Skeletal muscle cell (primary cell): Measurements from ENCODE around the gene FNTB.

Experiments
- DNase-seq: peaks from one replicate; pipeline ENCODE4 v3.0.0-alpha.2; 2010; ENCODE audit warnings: low read depth
- H3K4me3 ChIP-seq: 2 replicates; pipeline ENCODE4 v1.5.1; 2011; ENCODE audit warnings: low read depth, mild to moderate bottlenecking, control low read depth, low read length, moderate library complexity

Gene FNTB

DNA sequence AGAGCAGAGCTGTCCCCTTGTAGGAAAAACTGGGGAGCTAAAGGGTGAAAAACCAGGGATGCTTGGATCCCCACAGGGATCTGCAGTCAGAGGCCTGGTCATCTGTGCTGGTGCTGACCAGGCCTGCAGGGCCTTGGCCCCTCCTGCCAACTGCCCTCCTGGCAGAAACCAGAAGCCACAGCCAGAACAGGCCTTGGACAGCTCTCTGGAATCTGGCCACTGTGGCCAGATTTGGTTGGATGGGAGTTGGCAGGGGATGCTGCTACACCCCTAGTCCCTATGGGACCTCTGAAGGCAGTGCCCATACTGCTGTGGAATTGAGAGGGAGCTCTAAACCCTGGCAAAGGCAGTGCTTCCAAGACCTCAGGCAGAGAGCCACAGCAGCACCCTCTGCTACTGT lies 35.0 kb upstream of the FNTB start:
- no peak for DNase-seq
- no peak overlapping the region for H3K4me3 ChIP-seq

DNA sequence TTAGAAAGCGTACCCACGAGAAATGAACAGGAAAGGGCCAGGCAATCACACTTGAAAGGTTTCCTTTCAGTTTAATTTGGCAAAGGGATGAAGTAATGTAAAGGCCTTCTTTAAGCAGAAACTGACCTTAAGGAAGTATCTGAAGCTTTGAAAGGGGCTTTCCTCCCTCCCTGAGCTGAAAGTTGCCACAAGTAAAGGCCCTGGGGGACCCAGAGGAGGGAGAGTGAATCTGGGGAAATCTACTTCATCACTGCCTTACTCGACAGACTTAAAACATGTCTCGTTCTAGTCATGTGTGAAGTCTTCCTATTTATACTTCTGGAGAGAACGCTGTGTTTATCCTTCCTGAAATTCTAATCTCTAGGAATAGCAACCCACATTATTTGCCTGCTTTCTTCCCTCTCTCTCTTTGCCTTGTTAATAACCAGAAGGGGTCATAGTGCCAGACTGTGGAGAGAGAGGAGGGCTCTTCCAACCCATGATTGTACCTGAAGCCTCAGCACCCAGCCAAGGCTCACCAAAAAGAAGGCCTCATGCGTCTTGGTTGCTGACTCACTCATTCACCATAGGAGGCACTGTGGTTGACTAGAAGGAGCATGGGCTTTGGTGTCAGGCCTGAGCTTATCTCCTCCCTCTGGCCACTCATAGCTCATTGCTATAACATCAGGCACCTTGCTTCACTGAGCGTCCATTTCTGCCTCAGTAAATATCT lies 33.9 kb upstream of the FNTB start:
- DNase-seq: no peak
- H3K4me3 ChIP-seq: no peak overlapping the region

DNA sequence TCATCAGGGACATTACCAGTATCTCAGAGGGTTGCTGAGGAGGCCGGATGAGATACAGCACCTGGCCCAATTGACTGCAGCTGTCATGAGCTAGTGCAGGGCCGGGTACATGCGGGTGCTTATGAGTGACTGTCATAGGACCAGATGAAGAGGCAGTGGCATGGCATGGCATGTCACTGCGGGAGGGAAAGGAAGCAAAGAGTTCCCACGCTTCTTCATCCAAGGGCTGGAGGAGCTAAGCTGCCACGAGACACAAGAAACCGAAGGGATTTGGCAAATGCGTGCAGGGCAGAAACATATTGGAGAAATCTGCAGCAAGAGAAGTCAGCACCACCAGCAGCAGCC lies 33.4 kb upstream of the FNTB start:
- no peak overlapping the region for H3K4me3 ChIP-seq
- DNase-seq: no peak

DNA sequence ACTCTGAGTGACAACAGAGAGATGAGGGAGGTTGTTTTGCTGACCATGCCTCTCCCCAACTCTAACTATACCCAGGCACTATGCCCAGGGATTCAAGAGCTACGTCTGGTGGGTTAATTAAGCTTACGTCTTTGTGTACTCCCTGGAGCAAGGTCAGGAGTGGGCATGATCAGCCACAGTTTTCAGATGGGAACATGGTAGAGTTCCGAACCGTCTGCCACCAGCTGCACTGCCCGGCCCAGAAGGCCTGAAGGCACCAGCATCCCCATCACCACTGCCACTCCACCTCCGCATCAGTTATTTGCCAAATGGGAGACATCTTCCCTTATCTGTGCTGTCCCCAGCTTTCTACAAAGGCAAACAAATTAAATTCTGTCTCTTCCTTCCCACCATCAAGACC lies 33.0 kb upstream of the FNTB start:
- no peak for DNase-seq
- H3K4me3 ChIP-seq: no peak overlapping the region

DNA sequence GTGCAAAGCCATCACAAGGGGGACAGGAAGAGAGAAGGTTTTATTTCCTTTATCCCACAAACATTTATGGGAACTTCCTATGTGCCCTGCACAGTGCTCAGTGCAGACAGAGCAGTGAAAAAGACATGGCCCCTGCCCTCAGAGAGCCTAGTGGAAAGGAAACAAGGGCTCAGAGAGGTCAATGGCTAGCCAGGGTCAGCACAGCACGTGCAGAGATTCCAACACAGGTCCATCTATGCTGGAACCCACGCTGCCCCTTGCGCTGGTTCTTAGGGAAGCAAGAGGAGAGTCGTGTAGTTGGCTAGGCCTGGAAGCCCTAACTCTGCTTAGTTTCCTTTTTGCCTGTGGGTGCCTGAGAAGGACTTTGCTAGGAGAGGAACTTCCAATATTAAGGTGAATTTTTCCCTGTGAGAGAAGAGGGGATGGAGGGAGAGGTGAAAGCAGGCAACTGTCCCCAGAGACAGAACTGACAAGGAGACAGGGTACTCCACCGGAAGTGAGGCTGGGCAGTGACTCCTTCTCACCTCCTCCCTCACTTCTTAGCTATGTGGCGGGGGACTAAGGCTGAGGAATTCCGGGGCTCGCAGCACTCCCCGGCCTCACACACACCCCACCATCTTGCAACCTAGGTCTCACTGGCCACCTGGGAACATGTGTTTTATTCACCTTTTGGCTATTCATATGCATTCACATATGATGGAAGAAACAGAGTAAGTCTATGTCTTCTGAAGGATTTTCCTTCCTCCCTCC lies 32.0 kb upstream of the FNTB start:
- DNase-seq: no peak
- no peak overlapping the region for H3K4me3 ChIP-seq

DNA sequence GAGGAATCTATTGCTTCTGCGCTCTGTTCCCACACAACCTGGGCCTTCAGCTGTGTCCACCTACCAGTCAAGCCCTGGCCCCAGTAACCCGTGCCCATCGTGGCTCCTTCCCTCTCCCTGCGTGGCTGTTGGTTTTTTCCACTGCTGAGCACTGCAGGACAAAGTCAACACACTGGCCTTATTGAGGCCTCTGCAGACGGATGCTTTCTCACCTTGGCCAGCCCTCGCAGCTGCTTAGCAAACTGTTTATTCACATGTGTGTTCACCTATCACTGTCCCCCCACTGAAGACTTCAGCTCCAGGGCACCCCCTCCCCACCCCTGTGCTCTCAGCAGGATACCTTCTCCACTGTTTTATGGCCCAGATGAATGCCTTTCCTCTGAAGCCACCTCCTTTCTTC lies 31.4 kb upstream of the FNTB start:
- H3K4me3 ChIP-seq: no peak overlapping the region
- DNase-seq: no peak

DNA sequence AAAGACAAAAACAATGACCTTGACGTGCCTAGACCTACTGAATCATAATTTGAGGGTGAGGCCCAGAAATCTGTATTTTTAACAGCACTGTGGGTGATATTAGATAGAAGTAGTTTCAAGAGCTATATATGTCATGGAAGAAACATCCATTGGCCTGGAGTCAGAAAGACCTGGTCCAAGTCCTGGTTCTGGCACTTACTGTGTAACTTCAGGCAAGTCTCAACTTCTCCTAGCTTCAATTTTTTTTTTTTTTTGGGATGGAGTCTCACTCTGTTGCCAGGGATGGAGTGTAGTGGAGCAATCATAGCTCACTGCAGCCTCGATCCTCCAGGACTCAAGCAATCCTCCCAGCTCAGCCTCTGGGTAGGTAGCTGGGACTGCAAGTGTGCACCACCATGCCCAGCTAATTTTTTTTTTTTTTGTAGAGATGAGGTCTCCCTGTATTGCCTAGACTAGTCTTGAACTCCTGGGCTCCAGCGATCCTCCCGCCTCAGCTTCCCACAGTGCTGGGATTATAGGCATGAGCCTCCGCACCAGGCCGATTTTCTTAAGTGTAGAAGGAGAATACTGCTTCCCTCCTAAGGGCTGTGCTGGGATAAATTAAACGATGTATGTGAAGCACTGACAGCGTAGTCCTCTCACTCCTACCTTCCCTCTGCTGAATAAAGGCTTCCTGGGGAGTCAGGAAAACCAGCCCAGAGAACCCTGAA lies 29.8 kb upstream of the FNTB start:
- no peak for DNase-seq
- H3K4me3 ChIP-seq: no peak overlapping the region

DNA sequence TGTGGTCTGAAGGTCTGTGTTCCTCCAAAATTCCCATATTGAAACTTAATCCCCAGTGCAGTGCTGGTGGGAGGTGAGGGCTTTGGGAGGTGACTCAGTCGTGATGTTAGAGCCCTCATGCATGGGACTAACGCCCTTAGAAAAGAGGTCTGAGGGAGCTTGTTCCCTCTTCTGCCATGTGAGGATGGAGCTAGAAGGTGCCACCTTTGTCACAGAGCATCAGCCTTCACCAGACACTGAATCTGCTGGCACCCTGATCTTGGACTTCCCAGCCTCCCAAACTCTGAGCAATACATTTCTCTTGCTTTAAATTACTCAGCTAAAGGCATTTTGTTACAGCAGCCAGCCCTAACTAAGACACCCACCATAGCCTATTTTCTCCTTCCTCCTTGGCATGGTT lies 28.5 kb upstream of the FNTB start:
- no peak overlapping the region for H3K4me3 ChIP-seq
- no peak for DNase-seq

DNA sequence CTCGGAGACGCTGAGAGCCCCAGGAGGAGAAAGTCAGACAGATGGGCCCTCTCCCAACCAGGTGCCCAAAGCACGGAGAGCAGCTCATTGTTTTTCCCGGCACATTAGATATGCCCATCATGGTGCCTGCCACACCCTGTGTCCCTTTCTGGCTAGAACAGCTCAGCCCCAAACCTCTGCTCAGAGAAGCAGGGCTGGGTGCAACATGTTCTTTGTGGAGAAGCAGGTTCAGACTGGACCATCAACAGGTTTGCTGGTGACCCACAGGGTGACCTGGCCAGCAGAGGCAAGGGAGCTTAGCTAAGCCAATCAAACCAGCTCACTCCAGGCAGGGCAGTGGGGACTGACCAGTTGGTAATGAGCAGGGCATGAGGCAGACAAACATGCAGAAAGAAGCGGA lies 28.0 kb upstream of the FNTB start:
- DNase-seq: no peak
- H3K4me3 ChIP-seq: no peak overlapping the region

DNA sequence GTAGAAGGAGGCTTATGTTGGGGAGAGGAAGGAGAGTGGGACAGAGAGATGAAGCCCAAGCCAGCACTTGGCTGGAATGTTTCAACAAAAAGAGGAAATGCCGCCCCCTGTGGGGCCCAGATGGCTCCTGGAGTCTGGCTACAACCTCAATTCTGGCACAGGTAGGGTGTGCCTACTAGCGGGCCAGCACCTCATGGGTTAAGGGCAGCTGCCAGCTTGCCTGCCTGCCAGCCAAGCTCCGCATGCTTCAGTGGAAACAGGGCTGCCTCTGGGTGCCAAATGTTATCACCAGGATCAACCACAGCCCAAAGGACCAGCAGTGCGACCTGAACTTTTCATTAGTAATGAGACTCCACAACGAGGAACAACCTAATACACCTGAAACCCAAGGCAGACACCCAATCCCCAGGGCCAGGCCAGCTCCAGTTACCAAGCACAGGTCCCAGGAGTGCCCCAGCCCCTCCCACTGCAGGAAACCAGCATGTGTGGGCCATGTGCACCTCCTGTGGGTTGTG lies 25.9 kb upstream of the FNTB start:
- H3K4me3 ChIP-seq: no peak overlapping the region
- DNase-seq: no peak

DNA sequence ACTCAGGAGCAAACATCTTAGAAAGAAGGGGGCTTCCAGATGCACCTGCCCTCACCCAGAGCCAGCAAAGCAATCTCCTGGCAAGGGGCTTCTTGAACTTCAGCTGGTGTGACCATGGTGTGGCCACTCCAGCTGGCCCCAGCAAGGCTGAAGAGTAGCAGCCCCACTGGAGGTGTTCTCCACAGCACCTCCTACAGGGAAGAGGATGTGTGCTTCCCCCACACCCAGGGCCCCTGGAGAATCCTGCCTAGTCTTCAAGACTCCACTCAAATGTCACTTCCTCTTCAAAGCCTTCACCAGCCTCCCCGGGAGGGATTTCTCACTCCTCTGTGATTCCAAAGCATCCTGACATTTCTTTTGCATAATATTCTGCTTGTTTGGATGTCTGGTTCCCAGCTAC lies 23.1 kb upstream of the FNTB start:
- no peak for DNase-seq
- H3K4me3 ChIP-seq: no peak overlapping the region

DNA sequence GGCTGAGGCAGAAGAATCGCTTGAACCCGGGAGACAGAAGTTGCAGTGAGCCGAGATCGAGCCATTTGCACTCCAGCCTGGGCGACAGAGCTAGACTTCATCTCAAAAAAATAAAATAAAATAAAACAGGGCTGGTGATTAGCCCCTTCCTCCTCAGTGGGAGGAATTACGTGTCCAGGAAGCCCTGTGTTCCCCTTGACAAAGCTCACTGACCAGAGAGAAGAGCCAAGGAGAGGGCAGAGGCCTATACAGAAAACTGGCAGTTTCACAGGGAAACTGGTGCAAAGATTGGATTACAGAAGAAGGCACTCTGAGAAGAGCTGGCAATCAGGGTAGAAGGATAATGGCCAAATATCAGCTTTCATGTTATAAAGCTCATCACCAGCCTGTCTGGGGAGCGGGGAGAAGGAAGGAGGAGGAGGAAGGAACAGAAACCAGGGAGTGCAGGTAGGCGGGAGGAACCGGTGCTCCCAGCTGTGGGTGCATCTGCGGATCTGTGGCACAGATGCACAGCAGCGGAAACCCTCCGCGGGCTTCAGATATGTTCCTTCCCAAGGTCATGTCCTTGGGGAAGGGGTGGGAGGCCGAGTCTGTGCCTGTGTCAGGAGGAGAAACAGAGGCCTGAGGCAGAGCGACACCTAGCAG lies 21.2 kb upstream of the FNTB start:
- no peak overlapping the region for H3K4me3 ChIP-seq
- no peak for DNase-seq

DNA sequence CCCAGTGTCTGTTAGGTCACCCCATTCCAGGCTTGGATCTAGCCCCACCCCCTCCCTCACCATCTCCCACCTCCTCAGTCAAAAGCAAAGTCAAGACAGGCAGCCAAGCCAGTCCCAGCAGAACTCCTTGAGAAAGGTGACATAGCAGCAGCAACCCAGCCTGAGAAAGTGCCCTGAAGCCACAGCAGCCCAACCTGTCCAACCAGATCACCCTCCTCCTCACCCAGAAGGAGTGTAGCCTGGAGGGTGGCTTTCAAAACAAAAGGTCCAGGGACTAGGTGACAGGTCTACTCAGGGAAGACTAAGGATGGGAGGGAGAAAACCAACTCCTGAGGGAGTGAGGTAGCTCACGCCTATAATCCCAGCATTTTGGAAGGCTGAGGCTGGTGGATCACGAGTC lies 19.7 kb upstream of the FNTB start:
- no peak for DNase-seq
- no peak overlapping the region for H3K4me3 ChIP-seq

DNA sequence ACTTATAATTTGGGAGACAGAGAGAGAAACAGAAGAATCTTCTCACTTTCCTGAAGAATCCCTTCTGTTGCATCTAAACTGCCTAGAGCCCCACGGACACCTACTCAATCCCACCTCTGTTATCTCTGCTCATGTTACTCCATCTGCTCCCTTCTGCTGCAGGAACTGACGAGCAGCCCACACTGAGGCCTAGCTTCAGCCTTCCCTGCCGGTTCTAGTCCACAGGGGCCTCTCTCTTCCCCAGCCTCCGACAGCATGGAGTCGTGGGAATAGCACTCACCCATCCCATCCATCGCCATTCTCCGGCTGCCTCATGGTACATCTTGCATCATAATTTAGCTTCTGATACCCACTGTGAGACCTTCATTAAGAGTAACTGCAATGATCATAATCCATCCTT lies 18.5 kb upstream of the FNTB start:
- no peak for DNase-seq
- H3K4me3 ChIP-seq: no peak overlapping the region

DNA sequence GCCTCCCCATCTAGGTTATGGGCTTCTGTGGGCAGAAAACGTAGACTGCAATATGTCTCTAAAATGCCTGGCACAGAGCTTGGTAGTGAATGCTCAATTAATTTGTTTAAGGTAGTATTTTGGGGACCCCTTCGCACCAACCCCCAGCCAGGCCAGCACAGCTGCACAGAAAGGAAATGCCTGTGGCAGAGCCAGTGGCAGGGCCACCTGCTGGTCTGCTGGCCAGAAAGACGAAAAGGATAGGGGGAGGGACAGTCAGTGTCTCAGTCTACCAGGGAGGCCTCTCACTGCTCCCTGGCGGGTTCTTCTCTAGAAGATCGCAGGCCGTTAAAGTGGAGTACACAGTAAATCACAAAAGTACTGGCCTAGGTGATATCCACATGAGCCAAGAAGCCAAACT lies 18.0 kb upstream of the FNTB start:
- DNase-seq: no peak
- no peak overlapping the region for H3K4me3 ChIP-seq

DNA sequence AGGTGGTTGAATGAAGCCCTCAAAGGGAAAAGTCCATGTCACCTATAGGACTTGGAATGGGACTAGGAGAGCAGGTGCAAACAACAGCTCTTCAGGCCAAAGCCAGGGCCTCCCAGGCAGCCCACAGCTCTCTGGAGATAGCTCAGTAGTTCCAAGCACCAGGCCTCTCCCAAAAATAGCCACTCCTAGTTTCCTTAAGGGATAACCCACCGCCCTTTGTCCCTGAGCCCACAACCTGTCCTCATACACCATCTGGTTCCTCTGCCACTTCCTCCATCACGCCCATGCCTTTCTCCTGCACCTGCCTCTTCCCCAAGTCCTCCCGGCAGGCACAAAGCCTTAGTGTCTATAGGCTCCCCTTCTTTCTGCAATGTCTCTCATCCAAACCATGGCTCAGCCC lies 16.7 kb upstream of the FNTB start:
- no peak for DNase-seq
- H3K4me3 ChIP-seq: no peak overlapping the region

DNA sequence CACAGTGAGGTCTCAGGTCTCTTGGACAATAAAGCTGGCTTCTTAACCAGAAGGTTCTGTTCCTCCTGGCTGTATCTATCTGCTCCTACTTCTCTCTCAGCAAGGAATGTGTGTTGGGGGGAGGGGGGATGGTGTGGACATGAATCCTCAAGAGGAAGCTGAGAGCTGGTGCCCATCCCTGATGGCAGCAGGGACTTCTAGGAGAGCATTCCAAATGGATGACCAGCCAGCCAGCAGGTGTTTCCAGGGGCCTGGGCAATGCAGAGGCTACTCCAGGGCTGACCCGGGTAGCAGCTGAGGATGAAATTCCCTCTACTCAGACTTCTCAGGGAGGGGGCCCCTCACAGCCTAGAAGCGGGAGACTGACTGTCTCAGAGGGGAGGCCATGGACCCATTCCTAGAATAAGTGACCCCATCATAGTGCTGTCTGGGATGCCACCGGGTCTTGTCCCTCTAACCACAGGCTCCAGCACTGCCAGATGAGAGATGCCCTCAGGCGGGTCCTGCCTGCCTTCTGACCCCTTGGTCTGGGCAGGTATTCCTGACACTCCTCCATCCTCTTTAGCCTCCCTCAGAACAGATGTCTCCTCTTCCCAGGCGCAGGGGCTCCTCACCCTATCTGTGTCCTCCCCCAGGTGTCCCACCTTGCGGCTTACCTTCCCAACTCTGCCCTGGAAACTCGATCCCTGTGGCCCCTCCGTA lies 15.8 kb upstream of the FNTB start:
- peak; percentile 25 for DNase-seq
- H3K4me3 ChIP-seq: peak overlapping the region; percentile 69

DNA sequence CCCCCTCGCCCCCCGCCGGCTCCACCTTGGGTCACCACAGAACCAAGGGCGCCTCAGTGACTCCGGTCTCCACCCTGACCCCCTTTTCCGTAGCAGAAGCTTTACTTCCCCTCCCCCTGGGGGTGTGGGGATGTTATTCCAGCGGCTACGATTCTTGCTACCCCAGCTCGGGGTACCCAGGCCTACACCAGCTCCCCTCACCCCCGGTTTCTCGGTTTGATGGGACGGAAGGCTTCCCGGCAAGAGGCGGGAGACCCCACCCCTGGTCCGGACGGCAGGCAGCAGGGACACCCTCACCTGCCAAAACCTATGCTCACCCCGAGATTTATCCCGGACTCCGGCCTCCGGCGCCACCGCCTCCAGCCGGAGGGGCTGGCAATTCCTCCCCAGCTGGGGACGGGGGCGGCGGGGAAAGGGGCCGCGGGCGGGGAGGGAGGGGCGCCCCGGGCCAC lies 15.2 kb upstream of the FNTB start:
- peak overlapping the region; percentile 69 for H3K4me3 ChIP-seq
- no peak for DNase-seq

DNA sequence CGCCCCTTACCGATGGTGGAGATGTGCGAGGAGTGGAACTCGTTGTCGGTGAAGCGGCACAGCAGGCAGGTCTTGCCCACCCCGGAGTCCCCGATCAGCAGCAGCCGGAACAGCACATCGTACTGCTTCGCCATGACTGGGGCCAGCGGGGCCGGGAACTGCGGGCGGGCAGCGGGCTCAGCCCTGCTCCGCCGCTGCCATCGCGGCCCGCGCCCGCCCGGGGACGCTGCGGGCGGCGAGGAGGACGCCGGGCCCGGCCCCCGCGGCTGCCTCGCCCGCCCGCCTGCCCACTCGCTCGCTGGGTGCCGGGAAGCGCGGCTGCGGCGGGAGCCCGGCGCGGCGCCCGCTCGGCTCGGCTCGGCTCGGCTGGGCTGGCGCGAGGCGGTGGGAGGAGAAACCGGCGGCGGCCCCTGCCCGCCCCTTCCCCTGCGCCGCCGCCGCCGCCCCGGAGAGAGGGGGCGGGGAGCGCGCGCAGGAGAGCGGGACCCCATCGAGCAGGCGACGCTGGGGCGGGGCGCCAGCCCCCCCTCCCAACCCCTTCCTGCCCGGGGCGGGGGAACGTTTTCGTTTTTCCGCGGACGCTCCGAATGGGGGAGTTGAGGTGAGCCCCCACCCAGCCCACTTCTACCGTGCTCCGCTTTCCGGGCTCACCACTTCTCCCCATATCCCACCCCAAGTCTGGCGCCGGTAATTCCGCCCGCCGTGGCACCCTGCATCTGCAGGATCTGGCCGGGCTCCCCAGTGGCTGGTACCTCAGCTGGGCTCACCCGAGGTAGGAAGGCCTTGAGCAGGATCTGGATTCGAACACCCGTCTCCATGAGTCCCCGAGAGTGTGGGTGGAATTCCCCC lies 14.5 kb upstream of the FNTB start, which contains the start of gene RAB15:
RAB15 (minus strand) TSS at position 394 of the 849 bp plus-strand sequence; CDS start at position 134, 260 bp downstream.
- DNase-seq: no peak
- H3K4me3 ChIP-seq: peak within 1 kb of the TSS; percentile 69
